Loucy (cell line): ENCODE results near the gene FREM1.

Source experiments
- H2AFZ ChIP-seq: fragments of 200-600 bp; sonication (generic); 2 replicates; pipeline ENCODE4 v1.6.0; 2016; ENCODE audit warnings: antibody characterized with exemption, mild to moderate bottlenecking, low read length, moderate library complexity
- H3F3A ChIP-seq: fragments of 200-600 bp; 2 replicates; pipeline ENCODE4 v1.6.0; 2016; ENCODE audit warnings: antibody characterized with exemption, low read depth, mild to moderate bottlenecking
- H3K27me3 ChIP-seq: fragments of 200-600 bp; sonication (generic); 2 replicates; pipeline ENCODE4 v1.6.1; 2014; ENCODE audit warnings: low read length, mild to moderate bottlenecking; ENCODE audit not compliant: insufficient read depth, poor library complexity, severe bottlenecking
- H3K36me3 ChIP-seq: fragments of 200-600 bp; sonication (generic); 2 replicates; pipeline ENCODE4 v1.6.1; 2016; ENCODE audit warnings: low read length; ENCODE audit not compliant: insufficient read depth
- H3K4me1 ChIP-seq: fragments of 200-600 bp; sonication (generic); 2 replicates; pipeline ENCODE4 v1.5.1; 2014; ENCODE audit warnings: low read length, mild to moderate bottlenecking; ENCODE audit not compliant: insufficient read depth, poor library complexity, severe bottlenecking
- H3K4me2 ChIP-seq: fragments of 200-600 bp; sonication (generic); 2 replicates; pipeline ENCODE4 v1.6.0; 2014; ENCODE audit warnings: antibody characterized with exemption, low read length, low read depth, mild to moderate bottlenecking; ENCODE audit not compliant: poor library complexity, severe bottlenecking
- H3K4me3 ChIP-seq: fragments of 200-600 bp; sonication (generic); 2 replicates; pipeline ENCODE4 v1.5.1; 2014; ENCODE audit warnings: low read length, mild to moderate bottlenecking, mixed read lengths; ENCODE audit not compliant: poor library complexity, severe bottlenecking
- H3K79me2 ChIP-seq: fragments of 200-600 bp; sonication (generic); 2 replicates; pipeline ENCODE4 v1.6.1; 2014; ENCODE audit warnings: low read length; ENCODE audit not compliant: insufficient read depth
- H3K9ac ChIP-seq: fragments of 200-600 bp; sonication (generic); 2 replicates; pipeline ENCODE4 v1.6.0; 2014; ENCODE audit warnings: mild to moderate bottlenecking, low read depth, low read length, moderate library complexity; ENCODE audit not compliant: poor library complexity, severe bottlenecking
- H3K9me2 ChIP-seq: fragments of 200-600 bp; sonication (generic); replicated peaks from 2 replicates; pipeline ENCODE4 v1.6.1; 2016; ENCODE audit warnings: low read depth, low read length, mixed read lengths
- H3K9me3 ChIP-seq: fragments of 200-600 bp; sonication (generic); 2 replicates; pipeline ENCODE4 v1.6.1; 2014; ENCODE audit warnings: mild to moderate bottlenecking, antibody characterized with exemption, low read length, low read depth; ENCODE audit not compliant: insufficient read depth
- H4K20me1 ChIP-seq: fragments of 200-600 bp; sonication (generic); 2 replicates; pipeline ENCODE4 v1.6.0; 2014; ENCODE audit warnings: antibody characterized with exemption, low read length, mild to moderate bottlenecking; ENCODE audit not compliant: insufficient read depth, poor library complexity, severe bottlenecking
- CTCF ChIP-seq: fragments of 200-600 bp; sonication (generic); conservative IDR thresholded peaks from 2 replicates; pipeline ENCODE4 v1.5.1; 2014; ENCODE audit warnings: mild to moderate bottlenecking, antibody characterized with exemption, low read length
- EZH2phosphoT487 ChIP-seq: fragments of 200-600 bp; IDR thresholded peaks from 2 replicates; pipeline ENCODE4 v1.6.1; 2018; ENCODE audit warnings: antibody characterized with exemption, mild to moderate bottlenecking, moderate library complexity, borderline replicate concordance

Gene FREM1

GRCh38 chr9:14797435-14797834 is 112.8 kb downstream of the FREM1 start:
- no peak for TF ChIP-seq CTCF
- no peak for TF ChIP-seq EZH2phosphoT487

GRCh38 chr9:14793389-14793788 is 116.8 kb downstream of the FREM1 start:
- no peak overlapping the region for H3K4me3 ChIP-seq
- H3K4me1 ChIP-seq, result no peaks in the 10 kb centered on the region
- no peaks in the 10 kb centered on the region for H3K9me3 ChIP-seq
- no peak overlapping the region for H3K9ac ChIP-seq
- no peak for TF ChIP-seq CTCF
- no peak for TF ChIP-seq EZH2phosphoT487
- H4K20me1 ChIP-seq, result no peaks in the 10 kb centered on the region
- H3K27me3 ChIP-seq, result no peaks in the 10 kb centered on the region
- H3K79me2 ChIP-seq, result no peaks in the 10 kb centered on the region
- H3K9me2 ChIP-seq, result no peaks in the 10 kb centered on the region
- no peaks in the 10 kb centered on the region for H3K36me3 ChIP-seq
- no peak overlapping the region for H2AFZ ChIP-seq
- no peaks in the 10 kb centered on the region for H3F3A ChIP-seq
- H3K4me2 ChIP-seq, result no peak overlapping the region

More at GRCh38 chr9:14797435-14797834, 112.8 kb downstream of the FREM1 start:
- no peaks in the 10 kb centered on the region for H3K27me3 ChIP-seq
- no peaks in the 10 kb centered on the region for H4K20me1 ChIP-seq
- H2AFZ ChIP-seq, result no peak overlapping the region
- H3K4me3 ChIP-seq, result no peak overlapping the region
- H3K9ac ChIP-seq, result no peak overlapping the region
- no peaks in the 10 kb centered on the region for H3K9me2 ChIP-seq
- no peaks in the 10 kb centered on the region for H3K9me3 ChIP-seq
- no peaks in the 10 kb centered on the region for H3K36me3 ChIP-seq
- no peaks in the 10 kb centered on the region for H3K79me2 ChIP-seq
- no peaks in the 10 kb centered on the region for H3K4me1 ChIP-seq
- H3F3A ChIP-seq, result no peaks in the 10 kb centered on the region
- H3K4me2 ChIP-seq, result no peak overlapping the region

DNA sequence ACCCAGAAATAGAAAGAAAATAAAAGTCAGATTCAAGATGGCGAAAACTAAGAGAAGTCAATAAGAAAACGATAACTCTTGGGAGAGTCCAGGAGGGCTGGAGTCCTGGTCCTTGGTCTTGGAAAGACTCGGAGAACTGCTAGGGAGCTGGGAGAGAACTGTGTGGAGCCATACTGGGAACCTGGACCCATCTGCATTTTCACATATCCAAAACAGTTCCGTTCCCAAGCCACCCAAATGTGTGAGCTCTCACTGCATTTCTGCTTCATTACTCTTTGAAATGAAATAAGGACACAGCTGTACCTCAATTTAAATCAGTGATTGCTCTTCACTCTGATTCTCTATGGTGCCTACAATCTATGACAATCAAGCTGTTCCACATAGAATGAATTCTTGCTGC is 119.6 kb downstream of the FREM1 start:
- Histone ChIP-seq H3K9me3 (no peaks in the 10 kb centered on the region), H3K36me3 (no peaks in the 10 kb centered on the region), H3K4me3 (no peak overlapping the region), H3K9me2 (no peaks in the 10 kb centered on the region), H4K20me1 (no peaks in the 10 kb centered on the region), H3K9ac (no peak overlapping the region), H3K4me1 (no peaks in the 10 kb centered on the region), H2AFZ (no peak overlapping the region), H3K27me3 (no peaks in the 10 kb centered on the region), H3K4me2 (no peak overlapping the region), H3K79me2 (no peaks in the 10 kb centered on the region), H3F3A (no peaks in the 10 kb centered on the region)
- no peak for TF ChIP-seq EZH2phosphoT487
- no peak for TF ChIP-seq CTCF
